Mesenchymal stem cell (in vitro differentiated cells and primary cell): Measurements from ENCODE around the gene MRPL11.

Experiments used
- DNase-seq: peaks from one replicate; pipeline ENCODE4 v3.0.0-alpha.2; 2013
- H2AFZ ChIP-seq: one replicate; pipeline ENCODE4 v1.6.1; 2013; ENCODE audit warnings: low read depth, mild to moderate bottlenecking, control low read depth, inconsistent platforms, low read length, moderate library complexity
- H2AK5ac ChIP-seq: 2 replicates; pipeline ENCODE4 v1.6.1; 2013; ENCODE audit warnings: low read length, moderate library complexity, mild to moderate bottlenecking, inconsistent platforms; ENCODE audit not compliant: severe bottlenecking
- H2BK120ac ChIP-seq: one replicate; pipeline ENCODE4 v1.6.1; 2013; ENCODE audit warnings: low read depth, mild to moderate bottlenecking, inconsistent platforms, low read length, moderate library complexity
- H2BK12ac ChIP-seq, 2 experiments: one replicate each; pipeline ENCODE4 v1.6.1; 2013; ENCODE audit warnings: inconsistent platforms in 2 of 2, low read length in 2 of 2, mild to moderate bottlenecking in 2 of 2, moderate library complexity in 2 of 2, control low read depth in 1 of 2
- H2BK15ac ChIP-seq: one replicate; pipeline ENCODE4 v1.6.1; 2013; ENCODE audit warnings: mild to moderate bottlenecking, low read depth, inconsistent platforms; ENCODE audit not compliant: poor library complexity, severe bottlenecking
- H2BK5ac ChIP-seq: 2 replicates; pipeline ENCODE4 v1.6.1; 2013; ENCODE audit warnings: low read depth, mild to moderate bottlenecking, low read length, control low read depth, inconsistent platforms; ENCODE audit not compliant: poor library complexity, severe bottlenecking
- H3K14ac ChIP-seq, 2 experiments: one replicate each; pipeline ENCODE4 v1.6.1; 2013; ENCODE audit warnings: inconsistent platforms in 2 of 2, low read length in 2 of 2, control low read depth in 1 of 2, mild to moderate bottlenecking in 1 of 2, moderate library complexity in 1 of 2
- H3K18ac ChIP-seq, 2 experiments: one replicate each; pipeline ENCODE4 v1.6.1; 2013; ENCODE audit warnings: inconsistent platforms in 2 of 2, low read length in 2 of 2, control low read depth in 1 of 2, low read depth in 1 of 2, mild to moderate bottlenecking in 1 of 2
- H3K23ac ChIP-seq, 2 experiments: one replicate each; pipeline ENCODE4 v1.6.1; 2013; ENCODE audit warnings: inconsistent platforms in 2 of 2, low read length in 2 of 2, mild to moderate bottlenecking in 2 of 2, moderate library complexity in 2 of 2, control low read depth in 1 of 2
- H3K27ac ChIP-seq: 2 replicates; pipeline ENCODE4 v1.5.1; 2013; ENCODE audit warnings: mild to moderate bottlenecking, moderate library complexity, low read length, control low read depth, inconsistent platforms; ENCODE audit not compliant: poor library complexity, severe bottlenecking
- H3K27me3 ChIP-seq, 2 experiments: 2 replicates each; pipeline versions ENCODE4 v1.6.1 to v1.7.0; 2013; ENCODE audit warnings: low read length in 2 of 2, mild to moderate bottlenecking in 2 of 2, moderate library complexity in 2 of 2, control low read depth in 1 of 2, inconsistent platforms in 1 of 2; ENCODE audit not compliant: control insufficient read depth in 1 of 2, insufficient read depth in 1 of 2
- H3K36me3 ChIP-seq, 2 experiments: 2 replicates each; pipeline versions ENCODE4 v1.6.1 to v1.7.0; 2013; ENCODE audit warnings: low read length in 2 of 2, control low read depth in 1 of 2, inconsistent platforms in 1 of 2, low read depth in 1 of 2, mild to moderate bottlenecking in 1 of 2; ENCODE audit not compliant: insufficient read depth in 2 of 2, control insufficient read depth in 1 of 2
- H3K4ac ChIP-seq, 2 experiments: one replicate each; pipeline ENCODE4 v1.6.1; 2013; ENCODE audit warnings: inconsistent platforms in 2 of 2, low read length in 2 of 2, mild to moderate bottlenecking in 2 of 2, moderate library complexity in 2 of 2, control low read depth in 1 of 2, low read depth in 1 of 2
- H3K4me1 ChIP-seq: 2 replicates; pipeline ENCODE4 v1.6.1; 2013; ENCODE audit warnings: low read depth, low read length, control low read depth; ENCODE audit not compliant: control insufficient read depth, insufficient read depth
- H3K4me2 ChIP-seq: 2 replicates; pipeline ENCODE4 v1.6.1; 2013; ENCODE audit warnings: low read length, mild to moderate bottlenecking, inconsistent platforms; ENCODE audit not compliant: poor library complexity, severe bottlenecking
- H3K4me3 ChIP-seq, 2 experiments: 2 replicates each; pipeline versions ENCODE4 v1.5.1 to v1.7.0; 2013; ENCODE audit warnings: low read length in 2 of 2, mild to moderate bottlenecking in 2 of 2, control low read depth in 1 of 2, low read depth in 1 of 2; ENCODE audit not compliant: insufficient read depth in 1 of 2
- H3K79me1 ChIP-seq: replicated peaks from 2 replicates; pipeline ENCODE4 v1.6.1; 2013; ENCODE audit warnings: mild to moderate bottlenecking, control low read depth, low read length, inconsistent platforms; ENCODE audit not compliant: poor library complexity, severe bottlenecking
- H3K9ac ChIP-seq: 2 replicates; pipeline ENCODE4 v1.7.0; 2013; ENCODE audit warnings: mild to moderate bottlenecking, low read length, moderate library complexity
- H3K9me3 ChIP-seq: 2 replicates; pipeline ENCODE4 v1.7.0; 2013; ENCODE audit warnings: mild to moderate bottlenecking, low read length; ENCODE audit not compliant: control insufficient read depth
- H4K8ac ChIP-seq: one replicate; pipeline ENCODE4 v1.6.1; 2013; ENCODE audit warnings: inconsistent platforms, mild to moderate bottlenecking, low read length, moderate library complexity
- H4K91ac ChIP-seq: one replicate; pipeline ENCODE4 v1.6.1; 2013; ENCODE audit warnings: mild to moderate bottlenecking, low read length, inconsistent platforms
- WGBS: methylation state at CpG from one replicate; pipeline ENCODE4 v1.1.7; 2013; ENCODE audit warnings: mixed read lengths; 5-methylcytosine and 5-hydroxymethylcytosine counted together

MRPL11 gene

GRCh38 chr11:66479394-66480116 lies 40.9 kb upstream of the MRPL11 start:
- peak overlapping the region; percentile 91 for H2BK15ac ChIP-seq
- H3K4ac ChIP-seq, result peak overlapping the region; percentile 55 to 97
- H3K18ac ChIP-seq, result peak overlapping the region; percentile 46 to 84
- H3K36me3 ChIP-seq, result peaks cover 31 to 35% of the 10 kb centered on the region in 2 experiments
- peak overlapping the region in 1 of 2 experiments; percentile 82 for H3K14ac ChIP-seq
- 2% methylated on average over 32 of the region's 34 CpGs for WGBS
- H3K23ac ChIP-seq, result peak overlapping the region in 1 of 2 experiments; percentile 46
- peak overlapping the region; percentile 99 for H3K9ac ChIP-seq
- peak overlapping the region; percentile 71 for H2BK120ac ChIP-seq
- H3K27me3 ChIP-seq, result no peaks in the 10 kb centered on the region
- H3K4me3 ChIP-seq, result peak overlapping the region; percentile 73 to 96
- peaks cover 25% of the 10 kb centered on the region for H3K79me1 ChIP-seq
- H2BK5ac ChIP-seq, result peak overlapping the region; percentile 85
- peaks cover 16% of the 10 kb centered on the region for H3K4me1 ChIP-seq
- H3K9me3 ChIP-seq, result no peaks in the 10 kb centered on the region
- H2BK12ac ChIP-seq, result no peak overlapping the region
- peak overlapping the region; percentile 94 for H4K8ac ChIP-seq
- peak overlapping the region; percentile 82 for H3K4me2 ChIP-seq
- peak overlapping the region; percentile 65 for H4K91ac ChIP-seq
- DNase-seq, result peak; percentile 59
- peak overlapping the region; percentile 96 for H3K27ac ChIP-seq
- H2AK5ac ChIP-seq, result peak overlapping the region; percentile 24
- peak overlapping the region; percentile 36 for H2AFZ ChIP-seq

GRCh38 chr11:66478729-66479393 lies 40.2 kb upstream of the MRPL11 start:
- WGBS, result 49% methylated on average over 5 of the region's 8 CpGs
- Histone ChIP-seq H3K27me3 (no peaks in the 10 kb centered on the region), H2BK12ac (no peak overlapping the region), H3K9ac (peak overlapping the region; percentile 99), H3K4me2 (peak overlapping the region; percentile 82), H3K9me3 (no peaks in the 10 kb centered on the region), H4K8ac (peak overlapping the region; percentile 94), H3K23ac (no peak overlapping the region), H3K4me3 (peak overlapping the region; percentile 73 to 96), H2BK120ac (no peak overlapping the region), H4K91ac (peak overlapping the region; percentile 37), H3K79me1 (peaks cover 25% of the 10 kb centered on the region), H3K4ac (peak overlapping the region in 1 of 2 experiments; percentile 97), H2BK15ac (no peak overlapping the region), H3K18ac (peak overlapping the region; percentile 46 to 84), H3K27ac (peak overlapping the region; percentile 96), H2BK5ac (no peak overlapping the region), H2AFZ (no peak overlapping the region), H3K4me1 (peaks cover 16% of the 10 kb centered on the region), H2AK5ac (no peak overlapping the region), H3K14ac (no peak overlapping the region), H3K36me3 (peaks cover 35 to 38% of the 10 kb centered on the region in 2 experiments)
- DNase-seq, result no peak

- Histone ChIP-seq H3K23ac (no peak overlapping the region), H3K4me2 (no peak overlapping the region), H3K79me1 (peaks cover 25% of the 10 kb centered on the region), H2AFZ (no peak overlapping the region), H2BK15ac (no peak overlapping the region), H3K27me3 (no peaks in the 10 kb centered on the region), H2BK5ac (no peak overlapping the region), H3K27ac (no peak overlapping the region), H3K9me3 (no peaks in the 10 kb centered on the region), H3K18ac (no peak overlapping the region), H2BK12ac (no peak overlapping the region), H3K4ac (no peak overlapping the region), H3K14ac (no peak overlapping the region), H3K4me3 (no peak overlapping the region), H3K4me1 (peaks cover 16% of the 10 kb centered on the region), H3K9ac (no peak overlapping the region), H2AK5ac (no peak overlapping the region), H4K91ac (no peak overlapping the region), H2BK120ac (no peak overlapping the region), H4K8ac (peak overlapping the region; percentile 19), H3K36me3 (peaks cover 37 to 45% of the 10 kb centered on the region in 2 experiments)
- DNase-seq, result no peak
- 91% methylated on average over 11 of the region's 11 CpGs for WGBS
Measured at GRCh38 chr11:66477263-66478201, 38.9 kb upstream of the MRPL11 start.
